Left lobe of liver (tissue), 2 donors: ENCODE results near the gene RAPGEF1. TPM values are rescaled to one million over a fixed set of nuclear protein-coding genes. Genes with fewer than 3 reads are reported as not detected.

Source experiments
- ATAC-seq: fragments of 200-7000 bp; cut with Tn5 transposase; one replicate; pipeline ENCODE4 v1.9.1; 2020; ENCODE audit warnings: mild to moderate bottlenecking, moderate library complexity
- DNase-seq: peaks from one replicate; pipeline ENCODE4 v3.0.0-alpha.2; 2020; ENCODE audit warnings: low spot score
- total RNA-seq: library from RNA; stranded (reverse); gene quantifications from one replicate; pipeline ENCODE4 v1.2.1, GENCODE V29; 2021
- donor health status: DM: no; HTN: no; CAD: no; lungs with moderate emphysema.
- donor health status: DM: no; HTN: yes; CAD: no.

The RAPGEF1 gene
- total RNA-seq, 1 donor from 2014 or later: 36.9 TPM

- ATAC-seq (no peak), DNase-seq (no peak)
These were observed 108.6 kb downstream of the RAPGEF1 start for GRCh38 chr9:131631306-131631705.

- ATAC-seq (no peak), DNase-seq (no peak)
These were observed 109.6 kb downstream of the RAPGEF1 start for GRCh38 chr9:131630205-131630831.

- DNase-seq (no peak), ATAC-seq (no peak)
These were observed 110.1 kb downstream of the RAPGEF1 start for GRCh38 chr9:131629825-131630204.

- ATAC-seq: peak; percentile 3
These were observed 110.7 kb downstream of the RAPGEF1 start for GRCh38 chr9:131629226-131629500.

GRCh38 chr9:131628459-131629225, 111.2 kb downstream of the RAPGEF1 start:
- DNase-seq (no peak), ATAC-seq (no peak)

More at GRCh38 chr9:131629226-131629500, 110.7 kb downstream of the RAPGEF1 start:
- no peak for DNase-seq

- peak; percentile 85 for ATAC-seq
- peak; percentile 88 for DNase-seq
These were observed 112.0 kb downstream of the RAPGEF1 start for GRCh38 chr9:131627648-131628458.

- no peak for DNase-seq
- no peak for ATAC-seq
These were observed 112.6 kb downstream of the RAPGEF1 start for GRCh38 chr9:131627326-131627647.

GRCh38 chr9:131625790-131626670, 113.8 kb downstream of the RAPGEF1 start:
- ATAC-seq (no peak), DNase-seq (no peak)

- peak; percentile 74 for DNase-seq
These were observed 114.4 kb downstream of the RAPGEF1 start for GRCh38 chr9:131625508-131625787.

GRCh38 chr9:131624636-131625507, 115.0 kb downstream of the RAPGEF1 start:
- ATAC-seq: no peak
- DNase-seq: no peak

More at GRCh38 chr9:131625508-131625787, 114.4 kb downstream of the RAPGEF1 start:
- peak; percentile 66 for ATAC-seq

GRCh38 chr9:131623655-131624330, 116.1 kb downstream of the RAPGEF1 start:
- DNase-seq (no peak), ATAC-seq (no peak)

GRCh38 chr9:131622523-131622922, 117.4 kb downstream of the RAPGEF1 start:
- no peak for DNase-seq
- no peak for ATAC-seq

- no peak for ATAC-seq
- no peak for DNase-seq
These were observed 118.1 kb downstream of the RAPGEF1 start for GRCh38 chr9:131621551-131622358.

GRCh38 chr9:131620764-131621520, 118.9 kb downstream of the RAPGEF1 start:
- no peak for DNase-seq
- no peak for ATAC-seq

- ATAC-seq (no peak), DNase-seq (no peak)
These were observed 120.2 kb downstream of the RAPGEF1 start for GRCh38 chr9:131619680-131620079.

GRCh38 chr9:131618785-131619184, 121.1 kb downstream of the RAPGEF1 start:
- ATAC-seq: no peak
- DNase-seq: no peak

GRCh38 chr9:131618071-131618479, 121.8 kb downstream of the RAPGEF1 start:
- ATAC-seq: peak; percentile 74
- DNase-seq: peak; percentile 75

GRCh38 chr9:131617611-131618010, 122.3 kb downstream of the RAPGEF1 start:
- DNase-seq: no peak

More at GRCh38 chr9:131617611-131618010, 122.3 kb downstream of the RAPGEF1 start:
- no peak for ATAC-seq
